Measurements from ENCODE around the gene TMEM255B. TPM values are rescaled to one million over a fixed set of nuclear protein-coding genes. Genes with fewer than 3 reads are reported as not detected.

Gene TMEM255B
- total RNA-seq, 1 experiment from 2014 or later, result 26.3 TPM

GRCh38 chr13:113816946-113817859 lies 58.2 kb downstream of the TMEM255B start:
- Histone ChIP-seq H3K4me3 (ENCODE audit: low read depth in 2 of 2, low read length in 2 of 2) (no peak overlapping the region), H3K4me1 (ENCODE audit: control insufficient read depth, insufficient read depth, low read length) (peaks cover 24% of the 10 kb centered on the region), H3K9me3 (ENCODE audit: control insufficient read depth, insufficient read depth, low read depth, low read length) (no peaks in the 10 kb centered on the region), H3K27me3 (ENCODE audit: control insufficient read depth, insufficient read depth, low read length) (no peaks in the 10 kb centered on the region), H3K36me3 (ENCODE audit: control insufficient read depth, insufficient read depth, low read length) (peaks cover 3% of the 10 kb centered on the region; the same call in 1 of the 2 replicates), H3K27ac (ENCODE audit: low read length) (0 out of 2 replicates have a peak overlapping the region, but pooled peaks have one; percentile 17)
- POLR2A ChIA-PET, result no interaction called here
- ATAC-seq (peak; percentile 60), DNase-seq (ENCODE audit: low read depth, low spot score) (no peak)
- no TSS peak for BruUV-seq (replicated peaks)
- CTCF ChIA-PET, result no interaction called here
- peak; percentile 100 for TF ChIP-seq TCF7L2 (IDR thresholded peaks at IDR 0.05; ENCODE audit: low read depth, low read length)
- TF ChIP-seq CTCF (IDR thresholded peaks at IDR 0.05), result peak; percentile 72
- TF ChIP-seq REST (IDR thresholded peaks at IDR 0.05; ENCODE audit: insufficient read depth in 1 of 2, low read depth in 2 of 2, low read length in 1 of 2), result no peak
- in situ Hi-C loops (cut with HindIII; ENCODE audit: low pct_unique_long_range_greater_than_20kb, low sequenced_read_pairs), result no loop called here
- intact Hi-C loops (cut with micrococcal nuclease; ENCODE audit: unreplicated experiment), result no loop called here

GRCh38 chr13:113817860-113818691 lies 59.0 kb downstream of the TMEM255B start:
- ChIA-PET POLR2A (no interaction called here), CTCF (no interaction called here)
- in situ Hi-C loops (cut with HindIII; ENCODE audit: low pct_unique_long_range_greater_than_20kb, low sequenced_read_pairs) (no loop called here), intact Hi-C loops (cut with micrococcal nuclease; ENCODE audit: unreplicated experiment) (no loop called here)
- TF ChIP-seq TCF7L2 (IDR thresholded peaks at IDR 0.05; ENCODE audit: low read depth, low read length) (no peak), CTCF (IDR thresholded peaks at IDR 0.05) (no peak), REST (IDR thresholded peaks at IDR 0.05; ENCODE audit: insufficient read depth in 1 of 2, low read depth in 2 of 2, low read length in 1 of 2) (no peak), SIN3A (IDR thresholded peaks at IDR 0.05; ENCODE audit: borderline replicate concordance, insufficient read depth, low read depth, low read length) (no peak), POLR2AphosphoS5 (IDR thresholded peaks at IDR 0.05; ENCODE audit: low read depth, low read length) (no peak)
- Histone ChIP-seq H3K9me3 (ENCODE audit: control insufficient read depth, insufficient read depth, low read depth, low read length) (no peaks in the 10 kb centered on the region), H3K36me3 (ENCODE audit: control insufficient read depth, insufficient read depth, low read length) (peaks cover 3% of the 10 kb centered on the region; the same call in 1 of the 2 replicates), H3K4me1 (ENCODE audit: control insufficient read depth, insufficient read depth, low read length) (peaks cover 24% of the 10 kb centered on the region), H3K27me3 (ENCODE audit: control insufficient read depth, insufficient read depth, low read length) (no peaks in the 10 kb centered on the region), H3K27ac (ENCODE audit: low read length) (0 out of 2 replicates have a peak overlapping the region, but pooled peaks have one; percentile 17), H3K4me3 (ENCODE audit: low read depth in 2 of 2, low read length in 2 of 2) (no peak overlapping the region)
- ATAC-seq (0 out of 2 replicates have a peak, but pooled peaks have one; percentile 3), DNase-seq (ENCODE audit: low read depth, low spot score) (no peak)
- no TSS peak for BruUV-seq (replicated peaks)

All from Panc1 (cell line).